Thoracic aorta (tissue), 2 donors: Measurements from ENCODE around the gene HDAC9. TPM values are rescaled to one million over a fixed set of nuclear protein-coding genes. Genes with fewer than 3 reads are reported as not detected.

Experiments used
- ATAC-seq: fragments of 150-250 bp; one replicate; pipeline ENCODE4 v1.8.0; 2017; ENCODE audit warnings: low read depth; ENCODE audit not compliant: insufficient number of reproducible peaks, low FRiP score
- DNase-seq: peaks from one replicate; pipeline ENCODE4 v3.0.0-alpha.2; 2020; ENCODE audit warnings: low spot score
- H3K27ac ChIP-seq, 2 donors: fragments of 200-600 bp; sonication (generic); 1 replicate in 1 of 2; 2 replicates in 1 of 2; pipeline ENCODE4 v1.5.1; 2016; ENCODE audit warnings: mild to moderate bottlenecking in 2 of 2, moderate library complexity in 2 of 2
- H3K27me3 ChIP-seq: fragments of 200-600 bp; sonication (generic); replicated peaks from 2 replicates; pipeline ENCODE4 v1.6.0; 2016; ENCODE audit warnings: mild to moderate bottlenecking; ENCODE audit not compliant: insufficient read depth
- H3K36me3 ChIP-seq: fragments of 200-600 bp; sonication (generic); one replicate; pipeline ENCODE4 v1.5.1; 2016
- H3K4me1 ChIP-seq, 2 donors: fragments of 200-600 bp; sonication (generic); 1 replicate in 1 of 2; 2 replicates in 1 of 2; pipeline versions ENCODE4 v1.5.1 to v1.6.0; 2016; ENCODE audit warnings: low read depth in 2 of 2, mild to moderate bottlenecking in 1 of 2; ENCODE audit not compliant: control insufficient read depth in 1 of 2
- H3K4me3 ChIP-seq: fragments of 200-600 bp; sonication (generic); 2 replicates; pipeline ENCODE4 v1.5.1; 2016; ENCODE audit warnings: mild to moderate bottlenecking
- H3K9me3 ChIP-seq: fragments of 200-600 bp; sonication (generic); 2 replicates; pipeline ENCODE4 v1.5.1; 2016
- total RNA-seq, 2 donors: library from RNA; depleted of rRNA; stranded (reverse); fragments of >200 nt; gene quantifications; one replicate each; pipeline versions ENCODE4 v1.1.0 to v1.2.3, GENCODE V29; 2016
- TF ChIP-seq, protein P1 (sequence below): fragments of 200-600 bp; sonication (generic); IDR thresholded peaks from one replicate; pipeline ENCODE4 v1.5.1; 2019; ENCODE audit warnings: antibody characterized with exemption

The HDAC9 gene
- total RNA-seq, 2 donors from 2014 or later: 64.1 to 81.6 TPM

DNA sequence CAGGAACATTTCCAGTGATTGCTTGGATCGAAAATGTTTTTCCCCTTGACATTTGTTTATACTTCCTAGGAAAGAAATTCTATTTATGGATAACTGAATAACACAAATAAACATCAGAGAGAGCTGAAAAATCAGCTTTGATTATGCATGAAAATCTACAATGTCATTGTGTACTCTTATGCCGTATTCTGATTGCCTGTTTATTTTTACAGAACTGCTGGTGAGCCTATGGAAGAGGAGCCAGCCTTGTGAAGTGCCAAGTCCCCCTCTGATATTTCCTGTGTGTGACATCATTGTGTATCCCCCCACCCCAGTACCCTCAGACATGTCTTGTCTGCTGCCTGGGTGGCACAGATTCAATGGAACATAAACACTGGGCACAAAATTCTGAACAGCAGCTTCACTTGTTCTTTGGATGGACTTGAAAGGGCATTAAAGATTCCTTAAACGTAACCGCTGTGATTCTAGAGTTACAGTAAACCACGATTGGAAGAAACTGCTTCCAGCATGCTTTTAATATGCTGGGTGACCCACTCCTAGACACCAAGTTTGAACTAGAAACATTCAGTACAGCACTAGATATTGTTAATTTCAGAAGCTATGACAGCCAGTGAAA, 500.4 kb downstream of the HDAC9 start:
- H3K27ac ChIP-seq: no peak overlapping the region
- H3K36me3 ChIP-seq: no peaks in the 10 kb centered on the region
- TF ChIP-seq, protein P1, sequence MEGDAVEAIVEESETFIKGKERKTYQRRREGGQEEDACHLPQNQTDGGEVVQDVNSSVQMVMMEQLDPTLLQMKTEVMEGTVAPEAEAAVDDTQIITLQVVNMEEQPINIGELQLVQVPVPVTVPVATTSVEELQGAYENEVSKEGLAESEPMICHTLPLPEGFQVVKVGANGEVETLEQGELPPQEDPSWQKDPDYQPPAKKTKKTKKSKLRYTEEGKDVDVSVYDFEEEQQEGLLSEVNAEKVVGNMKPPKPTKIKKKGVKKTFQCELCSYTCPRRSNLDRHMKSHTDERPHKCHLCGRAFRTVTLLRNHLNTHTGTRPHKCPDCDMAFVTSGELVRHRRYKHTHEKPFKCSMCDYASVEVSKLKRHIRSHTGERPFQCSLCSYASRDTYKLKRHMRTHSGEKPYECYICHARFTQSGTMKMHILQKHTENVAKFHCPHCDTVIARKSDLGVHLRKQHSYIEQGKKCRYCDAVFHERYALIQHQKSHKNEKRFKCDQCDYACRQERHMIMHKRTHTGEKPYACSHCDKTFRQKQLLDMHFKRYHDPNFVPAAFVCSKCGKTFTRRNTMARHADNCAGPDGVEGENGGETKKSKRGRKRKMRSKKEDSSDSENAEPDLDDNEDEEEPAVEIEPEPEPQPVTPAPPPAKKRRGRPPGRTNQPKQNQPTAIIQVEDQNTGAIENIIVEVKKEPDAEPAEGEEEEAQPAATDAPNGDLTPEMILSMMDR: no peak
- H3K9me3 ChIP-seq: no peaks in the 10 kb centered on the region
- DNase-seq: no peak
- no peak overlapping the region for H3K4me3 ChIP-seq
- H3K27me3 ChIP-seq: no peaks in the 10 kb centered on the region
- H3K4me1 ChIP-seq: no peaks in the 10 kb centered on the region
- ATAC-seq: no peak

DNA sequence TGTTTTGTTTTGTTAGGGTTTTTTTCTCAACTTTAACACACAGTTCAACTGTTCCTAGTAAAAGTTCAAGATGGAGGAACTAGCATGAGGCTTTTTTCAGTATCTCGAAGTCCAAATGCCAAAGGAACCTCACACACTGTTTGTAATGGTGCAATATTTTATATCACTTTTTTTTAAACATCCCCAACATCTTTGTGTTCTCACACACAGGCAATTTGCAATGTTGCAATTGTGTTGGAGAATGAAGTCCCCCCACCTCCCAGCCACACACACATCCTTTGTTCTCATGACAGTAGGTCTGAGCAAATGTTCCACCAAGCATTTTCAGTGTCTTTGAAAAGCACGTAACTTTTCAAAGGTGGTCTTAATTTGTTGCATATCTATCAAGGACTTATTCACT, 501.0 kb downstream of the HDAC9 start:
- DNase-seq (no peak), ATAC-seq (no peak)
- H3K9me3 ChIP-seq: no peaks in the 10 kb centered on the region
- H3K4me3 ChIP-seq: no peak overlapping the region
- TF ChIP-seq, protein P1: no peak
- peaks cover 5 to 6% of the 10 kb centered on the region in 2 donors for H3K4me1 ChIP-seq
- H3K36me3 ChIP-seq: no peaks in the 10 kb centered on the region
- H3K27me3 ChIP-seq: no peaks in the 10 kb centered on the region
- no peak overlapping the region for H3K27ac ChIP-seq

GRCh38 chr7:18997477-18998150, 502.1 kb downstream of the HDAC9 start:
- ATAC-seq (no peak), DNase-seq (no peak)
- Histone ChIP-seq H3K9me3 (no peaks in the 10 kb centered on the region), H3K27me3 (no peaks in the 10 kb centered on the region), H3K27ac (no peak overlapping the region), H3K4me1 (peaks cover 8 to 16% of the 10 kb centered on the region in 2 donors), H3K4me3 (no peak overlapping the region), H3K36me3 (no peaks in the 10 kb centered on the region)
- TF ChIP-seq, protein P1: no peak

- ATAC-seq (no peak), DNase-seq (no peak)
- no peaks in the 10 kb centered on the region for H3K27me3 ChIP-seq
- H3K4me3 ChIP-seq: no peak overlapping the region
- peaks cover 8 to 21% of the 10 kb centered on the region in 2 donors for H3K4me1 ChIP-seq
- H3K9me3 ChIP-seq: no peaks in the 10 kb centered on the region
- TF ChIP-seq, protein P1: no peak
- H3K36me3 ChIP-seq: no peaks in the 10 kb centered on the region
- H3K27ac ChIP-seq: no peak overlapping the region
Observed at GRCh38 chr7:19000410-19000809, 504.9 kb downstream of the HDAC9 start.

DNA sequence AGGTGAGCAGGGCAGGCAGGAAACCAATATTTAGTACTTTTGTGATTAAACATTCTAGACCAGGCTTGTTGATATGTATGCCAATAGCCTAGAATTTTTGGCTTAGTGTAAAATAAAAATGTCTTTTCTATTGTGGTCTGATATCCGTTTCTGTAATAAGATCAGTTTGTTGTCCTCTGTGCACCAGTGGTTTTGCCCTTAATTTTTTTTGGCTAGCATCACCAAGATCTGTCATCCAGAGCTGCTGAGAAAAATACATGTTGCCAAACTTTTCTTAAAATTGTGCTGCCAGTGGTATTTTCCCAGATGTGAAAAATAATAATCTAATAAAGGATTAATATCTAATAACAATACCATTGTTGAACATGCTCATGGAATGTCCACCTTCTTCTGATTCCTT, 506.3 kb downstream of the HDAC9 start:
- Histone ChIP-seq H3K27ac (no peak overlapping the region), H3K27me3 (no peaks in the 10 kb centered on the region), H3K36me3 (no peaks in the 10 kb centered on the region), H3K4me3 (no peak overlapping the region), H3K4me1 (peaks cover 8 to 21% of the 10 kb centered on the region in 2 donors), H3K9me3 (no peaks in the 10 kb centered on the region)
- no peak for DNase-seq
- TF ChIP-seq, protein P1: no peak
- ATAC-seq: peak; percentile 36
